ENCODE measurements around the gene DCLK2.

DCLK2 gene

GRCh38 chr4:150256225-150256620, 178.0 kb downstream of the DCLK2 start:
- TF ChIP-seq TAF1 (IDR thresholded peaks at IDR 0.05; ENCODE audit: low read depth) (no peak), ZBTB7A (IDR thresholded peaks at IDR 0.05; ENCODE audit: low read depth) (no peak), USF1 (IDR thresholded peaks at IDR 0.05) (no peak)

GRCh38 chr4:150256841-150257730, 178.8 kb downstream of the DCLK2 start:
- TF ChIP-seq RAD21 (IDR thresholded peaks at IDR 0.05; ENCODE audit: low read depth), result no peak
- TF ChIP-seq ZBTB7A (IDR thresholded peaks at IDR 0.05; ENCODE audit: low read depth), result no peak
- no peak for TF ChIP-seq CEBPB (IDR thresholded peaks at IDR 0.05)
- no peak for TF ChIP-seq CREB1 (IDR thresholded peaks at IDR 0.05; ENCODE audit: low read depth)
- TF ChIP-seq FOXM1 (IDR thresholded peaks at IDR 0.05; ENCODE audit: borderline replicate concordance, low read depth), result no peak
- no peak for TF ChIP-seq USF1 (IDR thresholded peaks at IDR 0.05)
- TF ChIP-seq TEAD4 (IDR thresholded peaks at IDR 0.05), result no peak
- no peak for TF ChIP-seq YY1 (IDR thresholded peaks at IDR 0.05; ENCODE audit: low read depth)
- no peak for TF ChIP-seq TCF12 (IDR thresholded peaks at IDR 0.05; ENCODE audit: low read depth)
- TF ChIP-seq REST (IDR thresholded peaks at IDR 0.05; ENCODE audit: low read depth), result no peak
- no peak for TF ChIP-seq EGR1 (IDR thresholded peaks at IDR 0.05)
- no peak for TF ChIP-seq MAX (IDR thresholded peaks at IDR 0.05)
- TF ChIP-seq TAF1 (IDR thresholded peaks at IDR 0.05; ENCODE audit: low read depth), result no peak
- TF ChIP-seq EP300 (IDR thresholded peaks at IDR 0.05; ENCODE audit: borderline replicate concordance), result no peak
- TF ChIP-seq NFIC (IDR thresholded peaks at IDR 0.05), result no peak

GRCh38 chr4:150258569-150258968, 180.3 kb downstream of the DCLK2 start:
- no peak for TF ChIP-seq REST (IDR thresholded peaks at IDR 0.05; ENCODE audit: low read depth)
- TF ChIP-seq FOXM1 (IDR thresholded peaks at IDR 0.05; ENCODE audit: borderline replicate concordance, low read depth), result no peak
- TF ChIP-seq ZBTB7A (IDR thresholded peaks at IDR 0.05; ENCODE audit: low read depth), result no peak
- no peak for TF ChIP-seq TEAD4 (IDR thresholded peaks at IDR 0.05)
- TF ChIP-seq USF1 (IDR thresholded peaks at IDR 0.05), result no peak
- no peak for TF ChIP-seq RAD21 (IDR thresholded peaks at IDR 0.05; ENCODE audit: low read depth)

- TF ChIP-seq TCF12 (IDR thresholded peaks at IDR 0.05; ENCODE audit: low read depth), result no peak
- TF ChIP-seq TEAD4 (IDR thresholded peaks at IDR 0.05), result no peak
- TF ChIP-seq USF1 (IDR thresholded peaks at IDR 0.05), result no peak
- TF ChIP-seq CREB1 (IDR thresholded peaks at IDR 0.05; ENCODE audit: low read depth), result no peak
- TF ChIP-seq MAX (IDR thresholded peaks at IDR 0.05), result no peak
- no peak for TF ChIP-seq YY1 (IDR thresholded peaks at IDR 0.05; ENCODE audit: low read depth)
- no peak for TF ChIP-seq EP300 (IDR thresholded peaks at IDR 0.05; ENCODE audit: borderline replicate concordance)
- no peak for TF ChIP-seq RAD21 (IDR thresholded peaks at IDR 0.05; ENCODE audit: low read depth)
Measured at GRCh38 chr4:150259861-150260567, 181.8 kb downstream of the DCLK2 start.

- no peak for TF ChIP-seq YY1 (IDR thresholded peaks at IDR 0.05; ENCODE audit: low read depth)
- no peak for TF ChIP-seq EGR1 (IDR thresholded peaks at IDR 0.05)
- TF ChIP-seq EP300 (IDR thresholded peaks at IDR 0.05; ENCODE audit: borderline replicate concordance), result no peak
- TF ChIP-seq ZBTB7A (IDR thresholded peaks at IDR 0.05; ENCODE audit: low read depth), result no peak
- TF ChIP-seq MAX (IDR thresholded peaks at IDR 0.05), result no peak
- no peak for TF ChIP-seq TEAD4 (IDR thresholded peaks at IDR 0.05)
- no peak for TF ChIP-seq CREB1 (IDR thresholded peaks at IDR 0.05; ENCODE audit: low read depth)
- TF ChIP-seq RAD21 (IDR thresholded peaks at IDR 0.05; ENCODE audit: low read depth), result no peak
- TF ChIP-seq FOXM1 (IDR thresholded peaks at IDR 0.05; ENCODE audit: borderline replicate concordance, low read depth), result no peak
- TF ChIP-seq NFIC (IDR thresholded peaks at IDR 0.05), result no peak
- no peak for TF ChIP-seq TCF12 (IDR thresholded peaks at IDR 0.05; ENCODE audit: low read depth)
- no peak for TF ChIP-seq REST (IDR thresholded peaks at IDR 0.05; ENCODE audit: low read depth)
- TF ChIP-seq CEBPB (IDR thresholded peaks at IDR 0.05), result no peak
- no peak for TF ChIP-seq TAF1 (IDR thresholded peaks at IDR 0.05; ENCODE audit: low read depth)
Measured at GRCh38 chr4:150261571-150261970, 183.3 kb downstream of the DCLK2 start.
